ENCODE results near the gene HES2. TPM values are rescaled to one million over a fixed set of nuclear protein-coding genes. Genes with fewer than 3 reads are reported as not detected.
"Not testable (repeated sequence)": the region's sequence is repeated elsewhere in the genome, so short reads cannot be mapped to it uniquely, and the experiment has no call there.

HES2 gene
- total RNA-seq, 1 donor from 2014 or later, result 0.16 TPM

- peak; percentile 77 for DNase-seq
Measured at GRCh38 chr1:6384962-6385361, 34.8 kb downstream of the HES2 start.

DNA sequence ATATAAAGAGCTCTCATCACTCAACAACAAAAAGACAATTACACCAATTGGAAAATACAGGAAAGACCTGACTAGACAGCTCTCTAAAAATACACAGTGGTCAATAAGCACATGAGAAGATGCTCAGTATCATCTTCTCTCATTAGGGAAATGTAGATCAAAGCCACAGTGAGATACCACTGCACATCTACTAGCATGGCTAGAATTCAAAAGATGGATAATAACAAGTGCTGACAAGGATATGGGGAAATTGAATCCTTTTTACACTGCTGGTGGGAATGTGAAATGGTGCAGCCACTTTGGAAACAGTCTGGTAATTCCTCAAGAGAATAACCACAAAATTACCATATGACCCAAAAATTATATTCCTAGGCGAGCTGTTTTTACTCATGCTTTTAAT, 35.6 kb downstream of the HES2 start:
- DNase-seq, result no peak

DNA sequence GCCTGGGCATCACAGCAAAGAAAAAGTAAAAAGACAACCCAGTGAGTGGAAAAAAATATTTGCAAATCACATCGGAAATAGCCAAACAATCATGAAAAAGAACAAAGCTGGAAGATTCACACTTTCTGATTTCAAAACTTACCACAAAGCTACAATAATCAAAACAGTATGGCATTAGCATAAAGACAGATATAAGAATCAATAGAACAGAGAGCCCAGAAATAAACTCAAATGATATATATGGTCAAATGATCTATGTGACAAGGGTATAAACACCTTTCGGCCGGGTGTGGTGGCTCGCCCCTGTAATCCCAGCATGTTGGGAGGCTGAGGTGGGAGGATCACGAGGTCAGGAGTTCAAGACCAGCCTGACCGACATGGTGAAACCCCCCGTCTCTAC, 39.7 kb downstream of the HES2 start:
- DNase-seq, result no peak

GRCh38 chr1:6378096-6378746, 41.5 kb downstream of the HES2 start:
- no peak for DNase-seq

DNA sequence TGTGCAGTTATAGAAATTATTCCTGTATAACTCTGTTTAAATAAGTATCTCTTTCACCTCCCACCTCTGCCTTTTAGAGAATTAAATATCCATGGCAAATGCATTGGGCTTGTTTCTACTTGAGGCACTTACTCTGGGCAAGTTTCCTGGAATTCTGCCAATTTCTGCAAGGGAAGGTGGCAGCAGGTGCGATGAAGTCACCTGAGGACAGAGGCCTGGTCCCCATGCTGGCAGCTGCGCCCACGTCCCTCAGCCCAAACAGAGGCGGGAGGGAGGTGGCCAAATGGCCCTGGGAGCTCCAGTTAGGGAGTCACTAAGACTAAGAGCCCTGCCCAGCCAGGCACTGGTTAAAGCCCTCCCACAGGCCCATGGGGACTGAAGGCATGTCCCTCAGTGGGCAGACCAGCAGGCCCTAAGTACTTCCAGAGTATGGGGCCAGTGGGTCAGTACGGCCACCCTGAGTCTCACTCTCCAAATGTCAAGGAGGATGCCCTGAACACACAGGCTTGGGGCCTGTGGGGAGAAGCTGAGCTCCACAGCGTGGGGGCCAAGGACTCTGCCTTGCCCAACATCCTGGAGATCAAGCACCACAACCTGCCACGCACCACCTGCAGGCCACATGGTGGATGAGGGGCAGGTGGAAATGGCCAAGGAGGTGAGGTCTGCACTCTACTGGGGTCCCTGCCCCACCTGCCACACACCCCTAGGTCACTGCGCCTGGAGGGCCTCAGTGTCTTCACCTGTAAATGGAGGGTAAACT, 45.6 kb downstream of the HES2 start:
- DNase-seq, result no peak

GRCh38 chr1:6372236-6372635, 47.5 kb downstream of the HES2 start:
- DNase-seq, result not testable (repeated sequence)

- no peak for DNase-seq
Measured at GRCh38 chr1:6370006-6370405, 49.7 kb downstream of the HES2 start.

GRCh38 chr1:6367381-6368012, 52.2 kb downstream of the HES2 start:
- DNase-seq, result peak; percentile 68

GRCh38 chr1:6365047-6365446, 54.7 kb downstream of the HES2 start:
- DNase-seq, result no peak

- peak; percentile 34 for DNase-seq
Measured at GRCh38 chr1:6363085-6363884, 56.4 kb downstream of the HES2 start.

Small RNA genes within 50 kb of the gene (small RNA-seq; reads per million reads assigned to genes)
- gene MIR4252, result not detected

Other genes with a start within 250 kb of the HES2 start
- 40.9 TPM for gene CHD5, start 239.6 kb downstream of the HES2 start, total RNA-seq
- gene RPL22, start 220.3 kb downstream of the HES2 start, total RNA-seq, result 371 TPM
- 8.7 TPM for gene RNF207, start 213.8 kb downstream of the HES2 start, total RNA-seq
- 21.7 TPM for gene ICMT, start 184.0 kb downstream of the HES2 start, total RNA-seq
- not detected for gene HES3, start 175.7 kb downstream of the HES2 start, total RNA-seq
- gene GPR153, start 158.8 kb downstream of the HES2 start, total RNA-seq, result 25.3 TPM
- 27.0 TPM for gene ACOT7, start 26.2 kb downstream of the HES2 start, total RNA-seq
- gene ESPN, start 4.9 kb upstream of the HES2 start, total RNA-seq, result not detected
- gene TNFRSF25, start 46.3 kb upstream of the HES2 start, total RNA-seq, result 9.5 TPM
- gene PLEKHG5, start 71.7 kb upstream of the HES2 start, total RNA-seq, result 25.6 TPM
- 34.0 TPM for gene NOL9, start 134.6 kb upstream of the HES2 start, total RNA-seq
- gene TAS1R1, start 135.4 kb upstream of the HES2 start, total RNA-seq, result not detected
- 15.1 TPM for gene ZBTB48, start 160.1 kb upstream of the HES2 start, total RNA-seq
- gene KLHL21, start 182.9 kb upstream of the HES2 start, total RNA-seq, result 8.7 TPM
- 17.0 TPM for gene PHF13, start 193.8 kb upstream of the HES2 start, total RNA-seq
- gene THAP3, start 204.9 kb upstream of the HES2 start, total RNA-seq, result 23.7 TPM